Spleen (tissue), 11 donors: ENCODE measurements around the gene HEMK1. TPM values are rescaled to one million over a fixed set of nuclear protein-coding genes. Genes with fewer than 3 reads are reported as not detected.

Source experiments
- DNase-seq: peaks from one replicate; pipeline ENCODE4 v3.0.0-alpha.2; 2020
- H3K27ac ChIP-seq, 8 donors: fragments of 200-600 bp; sonication (generic) in 7 of 8; 1 replicate in 4 of 8; 2 replicates in 4 of 8; pipeline versions ENCODE4 v1.5.0 to v1.8.0; 2016 to 2021; ENCODE audit warnings: inconsistent platforms in 4 of 8, mild to moderate bottlenecking in 4 of 8, moderate library complexity in 1 of 8
- H3K27me3 ChIP-seq, 7 donors: fragments of 200-600 bp; sonication (generic) in 6 of 7; replicated peaks in 1 of 7; 1 replicate in 4 of 7; 2 replicates in 3 of 7; pipeline versions ENCODE4 v1.5.0 to v1.8.0; 2016 to 2021; ENCODE audit warnings: inconsistent platforms in 3 of 7, mild to moderate bottlenecking in 1 of 7
- H3K36me3 ChIP-seq, 6 donors: fragments of 200-600 bp; sonication (generic) in 5 of 6; 1 replicate in 4 of 6; 2 replicates in 2 of 6; pipeline versions ENCODE4 v1.5.0 to v1.8.0; 2016 to 2021; ENCODE audit warnings: inconsistent platforms in 2 of 6
- H3K4me1 ChIP-seq, 6 donors: fragments of 200-600 bp; sonication (generic) in 5 of 6; 1 replicate in 3 of 6; 2 replicates in 3 of 6; pipeline versions ENCODE4 v1.5.0 to v1.8.0; 2016 to 2021; ENCODE audit warnings: inconsistent platforms in 3 of 6
- H3K4me3 ChIP-seq, 8 donors: fragments of 200-600 bp; sonication (generic) in 7 of 8; 1 replicate in 4 of 8; 2 replicates in 4 of 8; pipeline versions ENCODE4 v1.5.0 to v1.8.0; 2016 to 2021; ENCODE audit warnings: inconsistent platforms in 4 of 8, mild to moderate bottlenecking in 4 of 8, moderate library complexity in 2 of 8
- H3K9me3 ChIP-seq, 8 donors: fragments of 200-600 bp; sonication (generic) in 7 of 8; 1 replicate in 4 of 8; 2 replicates in 4 of 8; pipeline versions ENCODE4 v1.5.0 to v1.8.0; 2016 to 2021; ENCODE audit warnings: inconsistent platforms in 4 of 8
- POLR2A ChIP-seq, 3 donors: fragments of 450-650 bp; IDR thresholded peaks; one replicate each; pipeline ENCODE4 v1.5.1; 2017; ENCODE audit warnings: antibody characterized with exemption in 3 of 3, mild to moderate bottlenecking in 1 of 3
- POLR2AphosphoS5 ChIP-seq, 3 donors: sonication (generic); formaldehyde crosslinking; IDR thresholded peaks; one replicate each; pipeline ENCODE4 v1.5.1; 2017; ENCODE audit warnings: antibody characterized with exemption in 3 of 3
- WGBS, 5 donors: extraction: QIAGEN DNeasy Blood & Tissue Kit in 3 of 5; methylation state at CpG; one replicate each; pipeline versions ENCODE4 v1.1.5 to v1.1.7; 2013 to 2018; 5-methylcytosine and 5-hydroxymethylcytosine counted together
- intact Hi-C: fragments of 100-400 bp; cut with DNase I; formaldehyde crosslinking; loops from one replicate; pipeline ENCODE4 v1.15.0; 2023; ENCODE audit warnings: low total_unique reads
- polyA plus RNA-seq, 3 donors: library from polyadenylated mRNA; stranded (reverse); fragments of 200-250 nt; gene quantifications; one replicate each; pipeline ENCODE4 v1.2.1, GENCODE V29; 2013
- total RNA-seq, 7 donors: library from RNA; depleted of rRNA in 3 of 7; stranded (reverse); fragments of >200 nt in 3 of 7; fragmentation: NEBNext Ultra II Directional in 4 of 7; extraction: Animal tissue kit (Norgen Biotek cat#: 25700) in 4 of 7; gene quantifications; one replicate each; pipeline versions ENCODE4 v1.1.0 to v1.2.1, GENCODE V29; 2016 to 2021
- TF ChIP-seq, protein P1 (sequence below), 11 experiments: fragments of 200-600 bp in 7 of 11; fragments of 450-650 bp in 4 of 11; sonication (generic) in 4 of 11; IDR thresholded peaks in 8 of 11; conservative IDR thresholded peaks in 3 of 11; 1 replicate in 7 of 11; 2 replicates in 4 of 11; pipeline versions ENCODE4 v1.4.0 to v1.8.0; 2016 to 2021; ENCODE audit warnings: antibody characterized with exemption in 11 of 11, inconsistent platforms in 4 of 11, mild to moderate bottlenecking in 1 of 11
- donor health status: healthy with polysubstance abuse.
- donor health status: DM: no; HTN: no; CAD: no; lungs with moderate emphysema.
- donor health status: DM: no; HTN: no; CAD: no.
- donor health status: Bipolar disorder and iron deficiency.
- donor health status: healthy.
- donor health status: DM: no; HTN: no; CAD: no.
- donor health status: DM: yes; HTN: yes; CAD: no.

Gene HEMK1
- total and polyA plus RNA-seq, 10 donors, result 7.6 to 45.2 (median 20.8) TPM

GRCh38 chr3:50537421-50538129 is 31.7 kb upstream of the HEMK1 start:
- 73 to 84% (median 77%) methylated on average over 4 of the region's 4 CpGs for WGBS, 5 donors
- Histone ChIP-seq H3K36me3 (no peaks in the 10 kb centered on the region), H3K4me3 (no peak overlapping the region), H3K4me1 (no peaks in the 10 kb centered on the region), H3K27ac (no peak overlapping the region), H3K27me3 (peaks cover 0 to 42% (median 0%) of the 10 kb centered on the region in 7 donors), H3K9me3 (no peaks in the 10 kb centered on the region)
- DNase-seq, result no peak
- intact Hi-C loops, result no loop called here
- TF ChIP-seq, protein P1, sequence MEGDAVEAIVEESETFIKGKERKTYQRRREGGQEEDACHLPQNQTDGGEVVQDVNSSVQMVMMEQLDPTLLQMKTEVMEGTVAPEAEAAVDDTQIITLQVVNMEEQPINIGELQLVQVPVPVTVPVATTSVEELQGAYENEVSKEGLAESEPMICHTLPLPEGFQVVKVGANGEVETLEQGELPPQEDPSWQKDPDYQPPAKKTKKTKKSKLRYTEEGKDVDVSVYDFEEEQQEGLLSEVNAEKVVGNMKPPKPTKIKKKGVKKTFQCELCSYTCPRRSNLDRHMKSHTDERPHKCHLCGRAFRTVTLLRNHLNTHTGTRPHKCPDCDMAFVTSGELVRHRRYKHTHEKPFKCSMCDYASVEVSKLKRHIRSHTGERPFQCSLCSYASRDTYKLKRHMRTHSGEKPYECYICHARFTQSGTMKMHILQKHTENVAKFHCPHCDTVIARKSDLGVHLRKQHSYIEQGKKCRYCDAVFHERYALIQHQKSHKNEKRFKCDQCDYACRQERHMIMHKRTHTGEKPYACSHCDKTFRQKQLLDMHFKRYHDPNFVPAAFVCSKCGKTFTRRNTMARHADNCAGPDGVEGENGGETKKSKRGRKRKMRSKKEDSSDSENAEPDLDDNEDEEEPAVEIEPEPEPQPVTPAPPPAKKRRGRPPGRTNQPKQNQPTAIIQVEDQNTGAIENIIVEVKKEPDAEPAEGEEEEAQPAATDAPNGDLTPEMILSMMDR (IDR thresholded peaks at IDR 0.05 in 8 of 11, conservative IDR thresholded peaks at IDR 0.05 in 3 of 11), result no peak
- TF ChIP-seq POLR2A (IDR thresholded peaks at IDR 0.05) (no peak), POLR2AphosphoS5 (IDR thresholded peaks at IDR 0.05) (no peak)

- TF ChIP-seq, protein P1 (IDR thresholded peaks at IDR 0.05 in 8 of 11, conservative IDR thresholded peaks at IDR 0.05 in 3 of 11), result no peak
- TF ChIP-seq POLR2AphosphoS5 (IDR thresholded peaks at IDR 0.05), result no peak
- no peak for TF ChIP-seq POLR2A (IDR thresholded peaks at IDR 0.05)
- Histone ChIP-seq H3K9me3 (no peaks in the 10 kb centered on the region), H3K27ac (no peak overlapping the region), H3K4me1 (no peaks in the 10 kb centered on the region), H3K36me3 (no peaks in the 10 kb centered on the region), H3K4me3 (no peak overlapping the region), H3K27me3 (peaks cover 0 to 42% (median 0%) of the 10 kb centered on the region in 7 donors)
- no peak for DNase-seq
- 49 to 65% (median 56%) methylated on average over 18 of the region's 18 CpGs for WGBS, 5 donors
- intact Hi-C loops, result loop anchor here (5.0 kb wide), 1 partner anchor 102 kb away; no protein-coding TSS in a partner anchor
These were observed 29.7 kb upstream of the HEMK1 start for GRCh38 chr3:50539356-50540286.

- Histone ChIP-seq H3K27ac (no peak overlapping the region), H3K27me3 (peaks cover 0 to 33% (median 0%) of the 10 kb centered on the region in 7 donors), H3K4me3 (no peak overlapping the region), H3K9me3 (no peaks in the 10 kb centered on the region), H3K36me3 (no peaks in the 10 kb centered on the region), H3K4me1 (no peaks in the 10 kb centered on the region)
- TF ChIP-seq POLR2A (IDR thresholded peaks at IDR 0.05) (no peak), POLR2AphosphoS5 (IDR thresholded peaks at IDR 0.05) (no peak)
- TF ChIP-seq, protein P1 (IDR thresholded peaks at IDR 0.05 in 8 of 11, conservative IDR thresholded peaks at IDR 0.05 in 3 of 11), result peak; percentile 50 to 93 (median 86)
- intact Hi-C loops, result loop anchor here (2.0 to 5.0 kb wide), 2 partner anchors 105 to 196 kb away; no protein-coding TSS in a partner anchor
- WGBS, 5 donors, result 43 to 50% (median 50%) methylated on average over 2 of the region's 2 CpGs
- DNase-seq, result peak; percentile 81
These were observed 26.9 kb upstream of the HEMK1 start for GRCh38 chr3:50542177-50543034.
